Urinary bladder (tissue), 4 donors: ENCODE data around the gene RBM33. TPM values are rescaled to one million over a fixed set of nuclear protein-coding genes. Genes with fewer than 3 reads are reported as not detected.

Experiments used
- DNase-seq: peaks from one replicate; pipeline ENCODE4 v3.0.0-alpha.2; 2015; ENCODE audit errors: extremely low spot score
- H3K27ac ChIP-seq: one replicate; pipeline ENCODE4 v1.5.1; 2013; ENCODE audit warnings: low read depth, mild to moderate bottlenecking, moderate library complexity
- H3K36me3 ChIP-seq: one replicate; pipeline ENCODE4 v1.6.1; 2013; ENCODE audit warnings: mild to moderate bottlenecking, moderate library complexity; ENCODE audit not compliant: insufficient read depth
- H3K4me1 ChIP-seq: one replicate; pipeline ENCODE4 v1.6.1; 2013; ENCODE audit warnings: mild to moderate bottlenecking, moderate library complexity; ENCODE audit not compliant: insufficient read depth
- H3K4me3 ChIP-seq: one replicate; pipeline ENCODE4 v1.5.1; 2013; ENCODE audit warnings: low read depth, low read length
- WGBS: extraction: QIAGEN DNeasy Blood & Tissue Kit; methylation state at CpG from one replicate; pipeline ENCODE4 v1.1.7; 2013; 5-methylcytosine and 5-hydroxymethylcytosine counted together
- polyA plus RNA-seq: library from polyadenylated mRNA; stranded (reverse); fragments of 200-250 nt; gene quantifications from one replicate; pipeline ENCODE4 v1.2.3, GENCODE V29; 2013
- total RNA-seq: library from RNA; depleted of rRNA; stranded (reverse); fragments of >200 nt; gene quantifications from one replicate; pipeline ENCODE4 v1.2.3, GENCODE V29; 2014
- donor health status: healthy with polysubstance abuse.
- donor health status: healthy.

Gene RBM33, protein sequence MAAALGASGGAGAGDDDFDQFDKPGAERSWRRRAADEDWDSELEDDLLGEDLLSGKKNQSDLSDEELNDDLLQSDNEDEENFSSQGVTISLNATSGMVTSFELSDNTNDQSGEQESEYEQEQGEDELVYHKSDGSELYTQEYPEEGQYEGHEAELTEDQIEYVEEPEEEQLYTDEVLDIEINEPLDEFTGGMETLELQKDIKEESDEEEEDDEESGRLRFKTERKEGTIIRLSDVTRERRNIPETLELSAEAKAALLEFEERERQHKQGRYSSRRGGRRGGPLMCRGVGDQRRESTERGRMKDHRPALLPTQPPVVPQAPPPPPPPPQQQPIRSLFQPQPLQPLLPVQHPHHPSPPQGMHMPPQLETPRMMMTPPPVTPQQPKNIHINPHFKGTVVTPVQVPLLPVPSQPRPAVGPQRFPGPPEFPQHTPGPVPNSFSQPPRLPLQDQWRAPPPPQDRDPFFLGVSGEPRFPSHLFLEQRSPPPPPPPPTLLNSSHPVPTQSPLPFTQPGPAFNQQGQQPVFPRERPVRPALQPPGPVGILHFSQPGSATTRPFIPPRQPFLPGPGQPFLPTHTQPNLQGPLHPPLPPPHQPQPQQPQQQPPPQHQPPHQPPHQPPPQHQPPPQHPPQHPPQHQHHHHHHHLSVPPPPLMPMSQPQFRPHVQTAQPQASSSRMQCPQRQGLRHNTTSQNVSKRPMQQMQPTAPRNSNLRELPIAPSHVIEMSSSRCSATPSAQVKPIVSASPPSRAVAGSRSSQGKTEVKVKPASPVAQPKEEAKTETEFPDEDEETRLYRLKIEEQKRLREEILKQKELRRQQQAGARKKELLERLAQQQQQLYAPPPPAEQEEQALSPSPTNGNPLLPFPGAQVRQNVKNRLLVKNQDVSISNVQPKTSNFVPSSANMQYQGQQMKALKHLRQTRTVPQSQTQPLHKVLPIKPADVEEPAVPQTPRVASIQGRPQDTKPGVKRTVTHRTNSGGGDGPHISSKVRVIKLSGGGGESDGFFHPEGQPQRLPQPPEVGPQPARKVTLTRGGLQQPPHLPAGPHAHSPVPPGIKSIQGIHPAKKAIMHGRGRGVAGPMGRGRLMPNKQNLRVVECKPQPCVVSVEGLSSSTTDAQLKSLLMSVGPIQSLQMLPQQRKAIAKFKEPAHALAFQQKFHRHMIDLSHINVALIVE
- total RNA-seq (49.2 TPM), polyA plus RNA-seq (15.6 TPM)

DNA sequence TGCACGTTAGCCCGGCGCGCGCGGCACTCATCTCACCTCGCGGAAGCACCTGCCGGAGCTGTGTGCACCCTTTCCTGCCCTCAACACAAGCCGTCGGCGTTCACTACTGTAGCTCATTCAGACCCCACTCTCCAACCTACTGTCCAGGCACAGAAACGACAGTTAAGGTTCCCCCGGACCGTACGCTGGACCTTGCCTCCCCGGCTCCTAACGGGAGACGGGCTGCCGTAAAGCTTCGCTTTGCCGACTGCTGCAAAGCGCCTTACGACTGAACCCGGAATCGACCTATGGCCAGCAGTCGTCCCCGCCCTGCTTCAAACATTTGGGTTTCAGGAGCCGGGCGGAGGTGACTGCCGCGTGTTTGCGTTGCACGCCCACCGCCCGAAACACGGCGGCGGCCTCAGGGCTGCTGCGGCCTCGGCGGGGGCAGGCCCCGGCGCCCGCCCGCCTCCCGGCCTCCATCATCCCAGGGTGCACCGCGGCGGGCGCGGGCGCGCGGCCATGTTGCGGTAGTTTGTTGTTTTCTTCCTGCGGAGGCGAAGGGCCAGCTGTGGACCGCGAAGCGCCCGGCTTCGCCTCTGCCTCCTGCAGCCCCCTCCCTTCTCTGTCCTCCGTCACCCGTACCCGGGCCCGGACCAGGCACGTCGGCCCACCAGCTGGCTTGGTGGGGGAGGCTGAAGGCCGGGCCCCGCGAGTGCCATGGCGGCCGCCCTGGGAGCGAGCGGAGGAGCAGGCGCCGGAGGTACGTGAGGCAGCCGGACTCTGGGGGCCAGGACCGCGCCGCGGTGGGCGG, at the start of gene RBM33:
Gene RBM33, plus strand, starts transcription at position 484 of the 793 bp plus-strand sequence. Its CDS starts 216 bp downstream, at position 700.
- H3K4me1 ChIP-seq, result no peaks in the 10 kb centered on the region
- peak within 1 kb of the TSS; percentile 97 for H3K27ac ChIP-seq
- under 1% methylated on average over 85 of the region's 85 CpGs for WGBS
- peak; percentile 59 for DNase-seq
- no peaks in the 10 kb centered on the region for H3K36me3 ChIP-seq
- H3K4me3 ChIP-seq, result peak within 1 kb of the TSS; percentile 89

DNA sequence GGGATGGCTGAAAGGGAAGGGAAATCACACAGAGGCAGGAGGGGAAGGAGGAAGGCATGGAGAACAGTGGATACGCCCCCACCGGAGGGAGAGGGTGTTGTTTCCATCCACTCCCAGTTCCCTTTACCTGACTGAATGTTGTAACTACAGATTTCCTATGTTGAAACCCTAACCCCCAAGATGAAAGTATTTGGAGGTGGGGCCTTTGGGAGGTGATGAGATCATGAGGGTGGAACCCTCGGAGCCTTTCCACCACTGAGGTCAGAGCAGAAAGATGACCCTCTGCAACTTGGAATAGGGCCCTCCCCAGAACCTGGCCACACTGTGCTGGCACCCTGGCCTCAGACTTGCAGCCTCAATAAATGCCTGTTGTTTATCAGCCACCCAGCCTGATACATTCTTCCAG, 49.5 kb upstream of the RBM33 start:
- no peak overlapping the region for H3K27ac ChIP-seq
- DNase-seq, result no peak
- no peak overlapping the region for H3K4me3 ChIP-seq
- H3K4me1 ChIP-seq, result no peaks in the 10 kb centered on the region
- WGBS, result 25% methylated on average over 3 of the region's 3 CpGs
- no peaks in the 10 kb centered on the region for H3K36me3 ChIP-seq

DNA sequence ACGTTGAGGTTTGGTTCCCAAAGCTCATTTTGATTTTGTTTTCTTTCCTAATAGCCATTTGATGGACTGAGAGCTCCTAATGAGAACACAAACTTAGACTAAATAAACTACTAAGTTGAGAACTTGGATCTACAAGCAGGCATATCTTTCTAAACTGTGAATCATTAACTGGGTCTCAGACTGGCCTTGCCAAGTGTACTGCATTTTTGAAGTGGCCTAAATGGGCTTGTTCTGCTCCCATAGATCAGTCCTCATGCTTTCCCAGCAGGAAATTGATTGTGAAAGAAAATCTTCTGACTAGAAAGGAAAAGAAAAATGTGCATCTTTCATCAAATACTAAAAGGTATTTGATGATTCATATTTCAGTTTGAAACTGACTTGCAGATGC, 46.7 kb upstream of the RBM33 start:
- Histone ChIP-seq H3K27ac (no peak overlapping the region), H3K4me1 (no peaks in the 10 kb centered on the region), H3K36me3 (no peaks in the 10 kb centered on the region), H3K4me3 (no peak overlapping the region)
- no peak for DNase-seq
- WGBS, result 49% methylated on average over 1 of the region's 1 CpG

DNA sequence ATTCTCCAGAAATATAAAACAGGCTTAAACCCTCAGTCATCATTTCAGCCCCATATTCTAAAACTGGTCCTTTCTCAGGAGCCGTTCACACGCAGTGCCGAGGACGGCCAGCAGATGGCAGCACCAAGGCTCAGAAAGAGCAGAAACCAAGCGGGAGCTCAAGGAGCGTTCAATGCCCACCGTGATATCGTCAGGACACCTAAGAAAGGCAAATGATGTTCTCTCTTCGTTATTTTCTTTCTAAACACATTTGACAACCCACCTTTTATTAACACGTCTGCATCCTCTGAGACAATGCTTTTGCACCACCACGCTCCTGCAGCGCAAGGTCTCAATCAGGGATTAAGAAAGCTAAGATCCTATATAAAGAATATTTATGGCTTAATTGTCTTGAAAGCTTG, 45.7 kb upstream of the RBM33 start:
- H3K4me3 ChIP-seq, result no peak overlapping the region
- DNase-seq, result peak; percentile 41
- H3K27ac ChIP-seq, result no peak overlapping the region
- H3K4me1 ChIP-seq, result no peaks in the 10 kb centered on the region
- 6% methylated on average over 12 of the region's 12 CpGs for WGBS
- no peaks in the 10 kb centered on the region for H3K36me3 ChIP-seq

DNA sequence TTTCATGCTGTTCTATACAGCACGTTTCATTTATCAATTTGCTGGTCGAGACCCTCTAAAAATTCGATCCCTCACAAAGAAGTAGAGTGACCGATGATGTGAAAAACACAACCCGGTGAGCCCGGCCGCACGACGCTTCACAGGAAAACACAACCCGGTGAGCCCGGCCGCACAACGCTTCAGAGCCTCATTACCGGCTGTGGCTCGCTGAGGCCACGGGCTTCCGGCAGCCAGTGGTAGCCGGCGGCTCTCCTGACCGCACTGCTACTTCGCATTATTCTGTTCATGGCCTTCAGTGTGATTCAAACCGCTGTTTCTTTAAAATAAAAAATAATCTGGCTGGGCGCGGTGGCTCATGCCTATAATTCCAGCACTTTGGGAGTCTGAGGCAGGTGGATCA, 42.3 kb upstream of the RBM33 start:
- 90% methylated on average over 24 of the region's 24 CpGs for WGBS
- Histone ChIP-seq H3K27ac (no peak overlapping the region), H3K4me1 (no peaks in the 10 kb centered on the region), H3K4me3 (no peak overlapping the region), H3K36me3 (no peaks in the 10 kb centered on the region)
- DNase-seq, result no peak

DNA sequence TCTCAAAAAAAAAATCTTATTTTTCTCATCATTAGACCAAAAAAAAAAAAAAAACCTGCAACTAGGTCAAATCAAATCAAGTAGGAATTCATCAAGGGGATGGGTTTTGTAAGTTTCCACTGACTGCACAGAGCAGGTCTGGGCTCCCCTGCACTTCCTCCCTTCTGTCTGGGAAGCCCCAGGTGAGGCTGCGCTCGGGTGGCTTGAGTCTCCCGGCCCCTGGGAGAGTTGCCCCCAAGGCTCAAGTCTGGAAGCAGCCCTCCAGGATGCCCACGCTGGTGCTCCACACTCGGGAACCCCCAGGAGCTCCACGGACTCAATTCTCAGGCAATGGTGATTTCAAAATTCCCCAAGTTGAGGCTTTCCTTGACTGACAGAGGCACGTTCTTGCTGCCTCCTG, 41.7 kb upstream of the RBM33 start:
- Histone ChIP-seq H3K36me3 (no peaks in the 10 kb centered on the region), H3K4me3 (no peak overlapping the region), H3K4me1 (no peaks in the 10 kb centered on the region), H3K27ac (no peak overlapping the region)
- WGBS, result 61% methylated on average over 7 of the region's 7 CpGs
- DNase-seq, result no peak

DNA sequence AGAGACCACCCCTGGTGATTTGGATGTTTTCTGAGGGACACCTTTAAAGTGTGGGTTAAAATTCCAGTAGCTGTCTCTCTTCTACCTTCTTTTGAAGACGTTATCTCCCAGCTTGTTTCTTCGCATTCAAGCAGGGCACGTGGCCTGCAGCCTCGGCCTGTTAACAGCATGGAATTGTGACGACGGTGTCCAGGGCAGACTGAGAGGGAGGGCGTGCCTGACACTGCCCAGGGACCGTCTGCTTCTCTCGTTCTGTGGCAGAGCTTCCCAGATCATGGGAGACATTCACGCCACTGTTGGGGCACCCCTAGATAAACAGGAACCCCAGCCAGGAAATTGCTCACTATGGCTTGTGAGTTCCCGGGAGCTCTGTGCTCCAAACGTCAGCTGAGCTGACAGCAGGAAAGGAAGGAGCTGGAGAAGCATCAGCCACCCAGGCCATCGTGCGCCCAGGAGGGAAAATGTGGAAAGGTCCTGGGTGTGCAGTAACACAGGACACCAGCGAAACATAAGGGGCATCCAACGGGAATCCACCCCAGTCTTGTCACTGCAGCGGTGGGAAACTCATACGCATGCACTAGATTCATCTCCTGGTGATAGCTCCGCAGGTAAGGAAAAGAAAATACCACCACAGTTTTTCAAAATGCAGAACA, 41.1 kb upstream of the RBM33 start:
- 43% methylated on average over 19 of the region's 19 CpGs for WGBS
- Histone ChIP-seq H3K4me3 (no peak overlapping the region), H3K36me3 (no peaks in the 10 kb centered on the region), H3K27ac (no peak overlapping the region), H3K4me1 (no peaks in the 10 kb centered on the region)
- DNase-seq, result no peak

DNA sequence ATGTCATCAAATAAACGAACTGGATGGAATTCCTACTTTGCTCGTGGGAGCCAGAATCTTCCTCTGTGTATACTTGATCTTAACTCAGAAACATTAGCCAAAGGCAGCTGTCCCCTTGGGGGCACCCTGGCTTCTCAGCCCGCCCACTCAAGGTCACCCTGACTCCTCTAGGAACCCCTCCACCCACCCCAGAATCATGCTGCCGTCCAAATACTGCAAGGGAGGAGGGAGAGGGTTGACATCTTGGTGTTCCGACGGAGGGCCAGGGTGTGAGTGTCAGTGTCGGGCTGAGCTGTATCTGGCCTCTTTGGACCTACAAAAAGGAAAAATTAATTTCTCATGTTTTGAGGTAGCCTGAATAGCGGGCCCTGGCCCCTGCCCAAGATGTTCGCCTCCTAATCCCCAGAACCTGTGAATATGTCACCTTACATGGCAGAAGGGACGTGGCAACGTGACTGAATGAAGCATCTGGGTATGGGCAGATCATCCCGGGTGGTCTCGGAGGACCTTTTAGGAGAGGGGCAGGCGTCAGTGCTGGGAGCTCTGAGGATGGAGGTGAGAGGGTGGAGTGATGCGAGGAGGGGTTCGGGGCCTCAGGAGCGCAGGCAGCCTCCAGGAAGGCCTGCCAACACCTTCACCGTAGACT, 40.5 kb upstream of the RBM33 start:
- no peaks in the 10 kb centered on the region for H3K4me1 ChIP-seq
- no peak overlapping the region for H3K4me3 ChIP-seq
- H3K36me3 ChIP-seq, result no peaks in the 10 kb centered on the region
- H3K27ac ChIP-seq, result no peak overlapping the region
- DNase-seq, result no peak
- WGBS, result 81% methylated on average over 18 of the region's 18 CpGs

DNA sequence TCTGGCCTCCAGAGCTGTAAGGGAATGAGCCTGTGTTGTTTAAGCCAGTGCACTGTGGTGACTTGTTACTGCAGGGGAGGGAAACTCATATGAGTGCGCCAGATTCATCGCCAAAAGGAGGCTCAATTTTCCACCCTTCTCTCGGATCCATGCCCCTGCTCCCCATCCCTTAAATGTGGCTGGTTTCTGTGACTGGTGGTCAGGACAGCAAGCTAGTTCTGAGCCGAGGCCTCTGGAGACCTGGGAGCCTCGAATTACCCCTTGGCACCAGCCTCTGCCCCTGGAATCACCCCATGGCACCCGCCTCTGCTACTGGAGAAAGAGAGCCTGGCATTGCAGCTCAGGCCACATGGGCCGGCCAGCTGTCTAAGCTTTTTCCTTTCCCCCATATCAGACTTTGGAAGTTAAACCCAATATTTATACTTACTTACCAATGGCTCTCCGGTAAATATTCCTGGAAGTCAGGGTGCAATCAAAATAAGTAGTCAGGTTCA, 39.9 kb upstream of the RBM33 start:
- Histone ChIP-seq H3K4me3 (no peak overlapping the region), H3K4me1 (no peaks in the 10 kb centered on the region), H3K36me3 (no peaks in the 10 kb centered on the region), H3K27ac (no peak overlapping the region)
- WGBS, result 80% methylated on average over 8 of the region's 8 CpGs
- no peak for DNase-seq

DNA sequence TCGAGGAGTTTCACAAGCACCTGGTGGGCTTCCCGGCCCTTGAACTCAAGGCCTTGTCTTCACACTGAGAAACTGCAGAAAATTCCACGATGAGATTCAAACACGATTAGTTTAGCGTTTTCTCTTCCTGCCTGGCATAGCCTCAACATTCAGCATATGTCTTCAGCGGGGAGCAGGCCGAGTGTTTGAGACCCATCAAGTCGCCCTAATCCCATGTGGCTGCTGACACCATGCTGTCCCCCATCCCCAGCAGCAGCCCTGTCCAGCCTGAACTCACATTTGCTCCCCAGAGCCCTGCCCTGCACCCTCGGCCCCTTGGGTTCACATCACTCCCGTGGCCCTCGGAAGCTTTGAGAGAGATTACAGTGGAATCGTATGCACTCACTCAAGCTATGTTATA, 35.3 kb upstream of the RBM33 start:
- WGBS, result 89% methylated on average over 12 of the region's 12 CpGs
- H3K36me3 ChIP-seq, result no peaks in the 10 kb centered on the region
- no peaks in the 10 kb centered on the region for H3K4me1 ChIP-seq
- DNase-seq, result no peak
- H3K27ac ChIP-seq, result no peak overlapping the region
- no peak overlapping the region for H3K4me3 ChIP-seq

DNA sequence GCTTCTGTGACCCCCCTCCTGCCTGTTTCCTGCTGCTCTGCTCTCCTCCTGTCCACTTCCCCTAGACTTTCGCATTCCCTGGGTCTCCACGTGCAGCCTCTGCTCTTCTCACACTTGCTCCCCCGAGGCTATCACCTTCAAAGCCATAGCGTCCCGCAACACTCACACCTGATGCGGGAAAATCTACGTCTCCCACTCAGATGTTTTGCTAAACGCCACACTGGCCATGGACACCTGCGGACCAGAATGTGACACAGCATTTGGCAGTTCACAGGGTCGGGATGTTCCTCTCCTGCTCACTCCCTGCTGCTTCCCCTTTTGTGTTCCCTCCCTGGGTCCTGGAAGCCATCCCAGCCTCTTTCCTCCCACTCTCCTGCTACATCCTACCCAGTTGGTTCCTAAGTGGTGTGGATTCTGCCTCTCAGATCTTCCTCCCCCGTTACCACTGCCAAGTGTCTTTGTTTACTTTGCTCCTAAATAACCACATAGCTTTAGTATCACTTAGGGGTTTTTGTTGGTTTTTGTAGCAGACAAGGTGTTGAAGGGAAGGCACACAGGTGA, 33.7 kb upstream of the RBM33 start:
- no peaks in the 10 kb centered on the region for H3K36me3 ChIP-seq
- no peak for DNase-seq
- no peak overlapping the region for H3K27ac ChIP-seq
- 58% methylated on average over 11 of the region's 11 CpGs for WGBS
- H3K4me1 ChIP-seq, result no peaks in the 10 kb centered on the region
- H3K4me3 ChIP-seq, result no peak overlapping the region
